Neutrophil (primary cell): ENCODE measurements around the gene RASAL3.
"Not testable (repeated sequence)": the region's sequence is repeated elsewhere in the genome, so short reads cannot be mapped to it uniquely, and the experiment has no call there.

ENCODE experiments used
- H3K27ac ChIP-seq: fragments of 200-600 bp; sonication (generic); 2 replicates; pipeline ENCODE4 v1.5.1; 2016; ENCODE audit warnings: mild to moderate bottlenecking, moderate library complexity
- H3K27me3 ChIP-seq: fragments of 200-600 bp; sonication (generic); 2 replicates; pipeline ENCODE4 v1.6.0; 2016; ENCODE audit warnings: mild to moderate bottlenecking
- H3K36me3 ChIP-seq: fragments of 200-600 bp; sonication (generic); 2 replicates; pipeline ENCODE4 v1.5.1; 2017
- H3K4me1 ChIP-seq, 2 experiments: fragments of 200-600 bp in 1 of 2; sonication (generic) in 1 of 2; 1 replicate in 1 of 2; 2 replicates in 1 of 2; pipeline versions ENCODE4 v1.5.1 to v1.6.1; 2013 to 2016; ENCODE audit warnings: low read depth in 1 of 2, low read length in 1 of 2, mild to moderate bottlenecking in 1 of 2, moderate library complexity in 1 of 2; ENCODE audit not compliant: control insufficient read depth in 1 of 2, insufficient read depth in 1 of 2
- H3K4me3 ChIP-seq, 2 experiments: fragments of 200-600 bp in 1 of 2; sonication (generic) in 1 of 2; 1 replicate in 1 of 2; 2 replicates in 1 of 2; pipeline ENCODE4 v1.5.1; 2013 to 2016; ENCODE audit warnings: low read depth in 1 of 2, low read length in 1 of 2, mild to moderate bottlenecking in 1 of 2, moderate library complexity in 1 of 2
- H3K9me3 ChIP-seq: fragments of 200-600 bp; sonication (generic); 2 replicates; pipeline ENCODE4 v1.5.1; 2016
- TF ChIP-seq, protein P1 (sequence below): fragments of 200-600 bp; sonication (generic); IDR thresholded peaks from 2 replicates; pipeline ENCODE4 v1.5.1; 2016; ENCODE audit warnings: antibody characterized with exemption

Gene RASAL3

GRCh38 chr19:15476325-15476724, 12.0 kb upstream of the RASAL3 start:
- Histone ChIP-seq H3K27ac (no peak overlapping the region), H3K9me3 (no peaks in the 10 kb centered on the region), H3K27me3 (peaks cover 14% of the 10 kb centered on the region), H3K36me3 (no peaks in the 10 kb centered on the region), H3K4me1 (no peaks in the 10 kb centered on the region), H3K4me3 (no peak overlapping the region)
- TF ChIP-seq, protein P1, sequence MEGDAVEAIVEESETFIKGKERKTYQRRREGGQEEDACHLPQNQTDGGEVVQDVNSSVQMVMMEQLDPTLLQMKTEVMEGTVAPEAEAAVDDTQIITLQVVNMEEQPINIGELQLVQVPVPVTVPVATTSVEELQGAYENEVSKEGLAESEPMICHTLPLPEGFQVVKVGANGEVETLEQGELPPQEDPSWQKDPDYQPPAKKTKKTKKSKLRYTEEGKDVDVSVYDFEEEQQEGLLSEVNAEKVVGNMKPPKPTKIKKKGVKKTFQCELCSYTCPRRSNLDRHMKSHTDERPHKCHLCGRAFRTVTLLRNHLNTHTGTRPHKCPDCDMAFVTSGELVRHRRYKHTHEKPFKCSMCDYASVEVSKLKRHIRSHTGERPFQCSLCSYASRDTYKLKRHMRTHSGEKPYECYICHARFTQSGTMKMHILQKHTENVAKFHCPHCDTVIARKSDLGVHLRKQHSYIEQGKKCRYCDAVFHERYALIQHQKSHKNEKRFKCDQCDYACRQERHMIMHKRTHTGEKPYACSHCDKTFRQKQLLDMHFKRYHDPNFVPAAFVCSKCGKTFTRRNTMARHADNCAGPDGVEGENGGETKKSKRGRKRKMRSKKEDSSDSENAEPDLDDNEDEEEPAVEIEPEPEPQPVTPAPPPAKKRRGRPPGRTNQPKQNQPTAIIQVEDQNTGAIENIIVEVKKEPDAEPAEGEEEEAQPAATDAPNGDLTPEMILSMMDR, result no peak

GRCh38 chr19:15475611-15476010, 11.3 kb upstream of the RASAL3 start:
- Histone ChIP-seq H3K4me1 (no peaks in the 10 kb centered on the region), H3K36me3 (no peaks in the 10 kb centered on the region), H3K27me3 (peaks cover 14% of the 10 kb centered on the region), H3K27ac (no peak overlapping the region), H3K9me3 (no peaks in the 10 kb centered on the region), H3K4me3 (no peak overlapping the region)
- TF ChIP-seq, protein P1, result no peak

DNA sequence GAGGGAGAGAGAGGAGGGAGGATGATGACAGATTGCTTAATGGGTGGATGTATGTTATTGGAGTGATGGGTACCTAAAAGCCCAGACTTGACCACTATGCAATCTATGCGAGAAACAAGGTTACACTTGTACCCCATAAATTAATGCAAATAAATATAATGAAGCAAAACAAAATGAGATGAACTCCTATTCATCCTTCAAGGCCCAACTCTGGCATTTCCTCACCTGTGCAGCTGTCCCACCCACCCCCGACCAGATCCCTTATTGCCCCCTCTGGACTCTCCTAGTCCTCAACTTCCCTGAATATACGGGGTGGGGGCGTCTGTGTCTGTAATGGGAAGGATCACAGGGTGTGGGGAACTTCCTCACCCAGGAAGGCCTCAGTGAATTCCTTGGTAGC, 10.8 kb upstream of the RASAL3 start:
- peaks cover 14% of the 10 kb centered on the region for H3K27me3 ChIP-seq
- H3K27ac ChIP-seq, result no peak overlapping the region
- H3K36me3 ChIP-seq, result no peaks in the 10 kb centered on the region
- no peaks in the 10 kb centered on the region for H3K9me3 ChIP-seq
- no peak overlapping the region for H3K4me3 ChIP-seq
- no peaks in the 10 kb centered on the region for H3K4me1 ChIP-seq
- TF ChIP-seq, protein P1, result no peak

- not testable (repeated sequence) for H3K9me3 ChIP-seq, H3K27ac ChIP-seq, H3K4me3 ChIP-seq, H3K36me3 ChIP-seq
- Histone ChIP-seq H3K4me1 (peaks cover 12% of the 10 kb centered on the region in 2 experiments), H3K27me3 (peaks cover 26% of the 10 kb centered on the region)
These were observed 9.5 kb upstream of the RASAL3 start for GRCh38 chr19:15473821-15474220.

DNA sequence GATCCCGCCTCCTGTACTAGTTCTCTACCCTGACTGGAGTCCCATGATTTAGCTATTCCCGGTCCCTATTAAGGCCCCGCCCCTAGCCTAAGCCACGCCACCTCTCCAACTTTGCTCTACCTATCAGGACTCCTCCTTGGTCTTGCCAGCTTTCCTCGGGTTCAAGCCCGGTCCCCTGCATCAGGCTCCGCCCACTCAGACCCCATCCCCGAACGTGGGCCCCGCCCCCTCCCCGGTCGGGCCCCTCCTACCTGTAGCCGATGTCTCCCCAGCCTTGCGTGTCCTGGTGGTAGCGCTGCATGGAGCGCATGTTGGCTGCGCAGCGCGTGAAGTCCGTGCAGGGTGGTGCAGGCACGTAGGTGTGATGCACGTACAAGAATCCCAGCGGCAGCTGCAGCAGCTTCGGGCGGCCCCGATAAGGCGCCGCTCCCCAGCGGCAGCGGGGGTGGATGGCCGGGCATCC, 7.3 kb upstream of the RASAL3 start:
- H3K36me3 ChIP-seq, result no peaks in the 10 kb centered on the region
- H3K4me3 ChIP-seq, result no peak overlapping the region
- H3K27ac ChIP-seq, result no peak overlapping the region
- H3K9me3 ChIP-seq, result no peaks in the 10 kb centered on the region
- peaks cover 35% of the 10 kb centered on the region for H3K27me3 ChIP-seq
- TF ChIP-seq, protein P1, result no peak
- peaks cover 28 to 29% of the 10 kb centered on the region in 2 experiments for H3K4me1 ChIP-seq

GRCh38 chr19:15469513-15470297, 5.4 kb upstream of the RASAL3 start:
- peaks cover 37 to 44% of the 10 kb centered on the region in 2 experiments for H3K4me1 ChIP-seq
- peak overlapping the region; percentile 59 to 67 for H3K4me3 ChIP-seq
- H3K9me3 ChIP-seq, result no peaks in the 10 kb centered on the region
- peaks cover 35% of the 10 kb centered on the region for H3K27me3 ChIP-seq
- peak overlapping the region; percentile 38 for H3K27ac ChIP-seq
- TF ChIP-seq, protein P1, result no peak
- H3K36me3 ChIP-seq, result no peaks in the 10 kb centered on the region
